Measurements from ENCODE around the gene NUDT1.
A peak's percentile ranks its signal among the peaks of the same experiment; 100 is the strongest.

The NUDT1 gene

GRCh38 chr7:2248984-2249694, 7.1 kb downstream of the NUDT1 start:
- DNase-seq (ENCODE audit: low read depth): no peak

DNA sequence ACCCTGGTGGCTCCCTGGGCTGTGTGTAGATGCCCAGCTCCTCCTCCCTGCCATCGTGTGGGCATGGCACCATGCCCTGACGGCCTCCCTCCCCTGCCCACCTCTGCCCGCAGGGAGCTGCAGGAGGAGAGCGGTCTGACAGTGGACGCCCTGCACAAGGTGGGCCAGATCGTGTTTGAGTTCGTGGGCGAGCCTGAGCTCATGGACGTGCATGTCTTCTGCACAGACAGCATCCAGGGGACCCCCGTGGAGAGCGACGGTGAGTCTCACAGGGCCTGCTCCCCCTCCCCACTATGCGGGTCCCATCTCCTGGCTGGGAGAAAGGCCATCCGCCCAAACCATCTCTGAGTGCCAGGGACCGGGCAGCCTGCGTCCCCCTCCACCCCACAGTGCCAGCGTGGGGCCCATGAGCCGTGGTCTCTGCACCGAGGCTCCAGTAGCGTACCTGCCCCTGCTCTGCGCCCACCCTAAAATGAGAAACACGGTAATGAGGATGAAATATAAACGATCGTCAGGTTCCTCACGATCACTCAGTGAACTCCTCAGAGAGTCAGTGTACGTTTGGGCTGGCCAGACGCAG, 7.8 kb downstream of the NUDT1 start:
- no peak for DNase-seq (ENCODE audit: low read depth)

- no peak for DNase-seq (ENCODE audit: low read depth)
Observed at GRCh38 chr7:2251381-2251780, 9.4 kb downstream of the NUDT1 start.

DNA sequence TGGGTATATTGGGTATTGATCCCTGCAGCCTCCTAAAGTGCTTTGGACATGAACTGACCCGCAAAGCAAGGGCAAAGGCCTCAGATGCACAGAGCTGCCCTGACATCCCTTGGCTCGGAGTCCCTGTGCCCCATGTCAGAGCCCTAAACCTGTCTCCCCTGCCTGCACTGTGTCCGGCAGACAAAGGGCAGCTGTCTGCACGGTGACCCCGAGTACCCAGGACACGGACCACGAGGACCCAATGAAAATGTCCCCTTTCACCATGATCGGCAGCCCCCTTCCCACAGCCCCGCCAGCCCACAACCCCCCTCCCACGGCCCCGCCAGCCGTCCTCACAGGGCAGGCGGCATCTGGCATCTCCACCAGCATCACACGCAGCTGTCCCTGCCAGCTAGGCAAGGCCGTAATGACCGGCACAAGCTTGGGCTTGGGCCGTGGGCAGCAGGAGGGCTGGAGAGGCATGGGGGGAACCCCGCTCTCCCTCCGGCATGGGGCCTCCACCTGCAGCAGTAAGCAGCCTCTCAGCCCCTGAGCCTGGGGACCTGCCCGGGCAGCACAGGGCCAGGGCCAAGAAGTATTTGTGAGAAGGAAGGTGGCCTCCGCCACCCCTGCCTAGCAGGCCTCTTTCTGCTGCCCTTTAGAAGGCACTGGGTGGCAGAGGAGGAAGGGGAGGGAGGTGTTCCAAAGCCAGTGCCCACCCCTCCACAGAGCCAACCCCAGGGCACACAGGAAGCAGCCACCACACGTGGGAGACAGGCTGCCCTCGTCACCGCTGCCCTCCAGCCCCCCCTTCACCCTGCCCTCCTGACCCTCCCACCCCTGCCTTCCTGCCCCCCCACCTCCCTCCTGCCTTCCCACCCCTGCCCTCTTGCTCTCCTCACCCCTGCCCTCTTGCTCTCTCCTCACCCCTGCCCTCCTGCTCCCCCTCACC, 10.1 kb downstream of the NUDT1 start:
- DNase-seq (ENCODE audit: low read depth): no peak

DNA sequence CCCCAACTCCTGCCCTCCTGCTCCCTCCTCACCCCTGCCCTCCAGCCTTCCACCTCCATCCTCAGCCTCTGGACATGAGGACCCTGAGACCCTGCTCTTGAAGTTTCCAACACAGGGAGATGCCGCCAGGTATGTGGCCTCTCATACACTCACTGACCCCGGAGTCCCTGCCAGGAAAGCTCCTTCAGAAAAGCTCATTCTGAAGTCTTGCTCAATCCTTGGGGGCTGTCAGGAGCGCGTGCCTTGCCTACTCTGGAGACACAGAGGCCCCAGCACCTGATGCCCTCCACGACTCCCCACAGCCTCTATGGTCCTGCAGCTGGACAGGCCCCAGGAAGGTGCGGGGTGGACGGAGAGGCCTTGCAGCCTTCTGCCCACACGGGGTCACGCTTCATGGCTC, 11.0 kb downstream of the NUDT1 start:
- DNase-seq (ENCODE audit: low read depth): no peak

DNA sequence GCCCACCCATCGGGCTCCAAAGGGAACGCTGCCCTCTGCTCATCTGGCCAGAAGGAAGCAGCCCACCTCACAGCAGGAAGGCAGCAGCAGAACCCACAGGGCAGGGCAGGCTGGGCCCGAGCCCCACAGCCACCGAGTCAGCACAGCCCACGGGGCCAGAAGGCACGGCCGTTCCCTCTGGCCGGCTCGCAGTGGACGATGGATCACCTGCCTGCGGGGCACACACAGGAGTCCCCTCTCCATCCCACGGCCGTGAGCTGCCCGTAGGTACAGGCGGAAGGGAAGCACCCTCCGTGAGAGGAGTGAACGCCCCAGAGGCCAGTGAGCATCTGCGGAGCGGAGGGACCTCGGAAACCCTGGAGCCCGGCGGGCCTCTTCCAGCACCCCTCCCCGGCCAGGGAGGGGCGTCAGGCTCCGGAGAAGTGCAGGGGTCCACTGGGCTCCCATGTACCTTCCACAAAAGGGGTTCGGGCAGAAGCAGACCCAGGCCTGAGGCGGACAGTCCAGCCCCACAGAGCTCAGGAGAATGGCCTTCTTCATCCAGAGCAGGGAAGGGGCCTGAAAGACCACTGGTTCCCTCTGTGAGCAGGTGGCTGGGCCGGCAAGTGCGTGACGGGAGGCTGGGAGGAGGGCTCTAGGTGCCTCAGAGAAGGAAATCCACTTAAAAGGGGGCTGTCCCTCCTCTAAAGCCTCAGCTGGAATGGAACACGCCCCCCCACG, 11.7 kb downstream of the NUDT1 start:
- DNase-seq (ENCODE audit: low read depth): no peak

- DNase-seq (ENCODE audit: low read depth): no peak
Observed at GRCh38 chr7:2254429-2255144, 12.6 kb downstream of the NUDT1 start.

GRCh38 chr7:2255145-2256139, 13.4 kb downstream of the NUDT1 start:
- DNase-seq (ENCODE audit: low read depth): no peak

GRCh38 chr7:2256306-2257045, 14.4 kb downstream of the NUDT1 start:
- no peak for DNase-seq (ENCODE audit: low read depth)

DNA sequence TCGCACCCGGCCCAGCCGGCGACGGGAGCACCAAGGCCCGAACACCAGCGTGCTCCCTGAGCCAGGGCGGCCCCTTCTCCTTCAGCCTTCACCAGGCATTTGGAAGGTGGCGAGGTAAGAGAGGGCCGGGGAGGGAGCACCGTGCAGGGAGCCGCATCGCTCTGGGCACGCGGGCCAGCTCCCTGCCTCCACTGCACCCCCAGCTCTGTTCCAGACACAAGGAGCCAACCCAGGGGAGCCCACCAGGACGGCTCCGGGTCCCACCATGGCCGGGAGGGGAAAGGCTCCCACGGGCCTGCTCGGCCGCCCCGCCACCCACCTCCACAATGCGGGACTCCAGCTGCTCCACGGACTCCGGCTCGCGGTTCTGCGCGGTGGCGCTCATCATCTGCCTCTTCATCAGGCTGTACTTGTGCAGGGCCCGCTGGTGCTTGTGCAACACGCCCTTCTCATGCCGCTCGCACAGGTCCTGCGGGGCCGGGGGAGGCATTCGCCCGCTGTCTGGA, 15.1 kb downstream of the NUDT1 start:
- DNase-seq (ENCODE audit: low read depth): no peak

- no peak for DNase-seq (ENCODE audit: low read depth)
Observed at GRCh38 chr7:2257651-2258050, 15.6 kb downstream of the NUDT1 start.

GRCh38 chr7:2258661-2259365, 16.8 kb downstream of the NUDT1 start:
- DNase-seq (ENCODE audit: low read depth): no peak

GRCh38 chr7:2259480-2259879, 17.5 kb downstream of the NUDT1 start:
- no peak for DNase-seq (ENCODE audit: low read depth)

- no peak for DNase-seq (ENCODE audit: low read depth)
Observed at GRCh38 chr7:2260820-2261219, 18.8 kb downstream of the NUDT1 start.

- peak; percentile 32 for DNase-seq (ENCODE audit: low read depth)
Observed at GRCh38 chr7:2261611-2262010, 19.6 kb downstream of the NUDT1 start.

DNA sequence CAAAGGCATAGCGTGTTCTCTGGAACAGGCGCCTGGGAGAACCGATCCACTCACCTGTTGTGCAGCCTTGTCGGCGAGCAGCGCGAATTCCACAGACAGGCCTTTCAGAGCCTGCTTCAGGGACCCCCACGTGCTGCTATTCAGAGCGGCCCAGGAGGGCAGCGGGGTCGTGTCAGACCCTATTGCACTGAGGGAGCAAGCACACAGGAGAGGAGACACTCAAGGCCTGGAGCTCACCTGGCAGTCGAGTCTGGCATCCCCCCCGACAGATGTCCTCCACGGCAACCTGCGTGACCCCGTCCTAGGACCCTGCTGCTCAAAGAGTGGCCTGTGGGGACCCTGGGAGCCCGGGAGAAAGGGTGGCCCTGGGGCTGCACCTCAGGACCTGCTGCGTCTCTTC, 21.1 kb downstream of the NUDT1 start:
- no peak for DNase-seq (ENCODE audit: low read depth)

- no peak for DNase-seq (ENCODE audit: low read depth)
Observed at GRCh38 chr7:2264158-2264557, 22.1 kb downstream of the NUDT1 start.

- no peak for DNase-seq (ENCODE audit: low read depth)
Observed at GRCh38 chr7:2266911-2267310, 24.9 kb downstream of the NUDT1 start.

Measured in activated T-cell treated with anti-CD3 and anti-CD28 coated beads for 1 hour (primary cell).